Left colon (tissue), 2 donors: ENCODE measurements around the gene MYL7. TPM values are rescaled to one million over a fixed set of nuclear protein-coding genes. Genes with fewer than 3 reads are reported as not detected.
"Not testable (repeated sequence)": the region's sequence is repeated elsewhere in the genome, so short reads cannot be mapped to it uniquely, and the experiment has no call there.

Experiments used
- ATAC-seq: fragments of 200-7000 bp; cut with Tn5 transposase; one replicate; pipeline ENCODE4 v1.9.1; 2020; ENCODE audit warnings: mild to moderate bottlenecking, moderate library complexity
- DNase-seq, 2 donors: peaks; one replicate each; pipeline ENCODE4 v3.0.0-alpha.2; 2020
- intact Hi-C, 2 donors: fragments of 100-400 bp; cut with DNase I in 1 of 2; cut with micrococcal nuclease in 1 of 2; formaldehyde crosslinking; loops; one replicate each; pipeline versions ENCODE4 v1.11.2 to v1.14.0; 2022; cut with DNase I, micrococcal nuclease
- total RNA-seq, 2 donors: library from RNA; stranded (reverse); fragmentation: NEBNext Ultra II Directional; extraction: Animal tissue kit (Norgen Biotek cat#: 25700); gene quantifications; one replicate each; pipeline ENCODE4 v1.2.1, GENCODE V29; 2021
- donor health status: DM: no; HTN: no; CAD: no.
- donor health status: DM: yes; HTN: yes; CAD: no.

Gene MYL7
- total RNA-seq, 2 donors from 2014 or later: not detected

DNA sequence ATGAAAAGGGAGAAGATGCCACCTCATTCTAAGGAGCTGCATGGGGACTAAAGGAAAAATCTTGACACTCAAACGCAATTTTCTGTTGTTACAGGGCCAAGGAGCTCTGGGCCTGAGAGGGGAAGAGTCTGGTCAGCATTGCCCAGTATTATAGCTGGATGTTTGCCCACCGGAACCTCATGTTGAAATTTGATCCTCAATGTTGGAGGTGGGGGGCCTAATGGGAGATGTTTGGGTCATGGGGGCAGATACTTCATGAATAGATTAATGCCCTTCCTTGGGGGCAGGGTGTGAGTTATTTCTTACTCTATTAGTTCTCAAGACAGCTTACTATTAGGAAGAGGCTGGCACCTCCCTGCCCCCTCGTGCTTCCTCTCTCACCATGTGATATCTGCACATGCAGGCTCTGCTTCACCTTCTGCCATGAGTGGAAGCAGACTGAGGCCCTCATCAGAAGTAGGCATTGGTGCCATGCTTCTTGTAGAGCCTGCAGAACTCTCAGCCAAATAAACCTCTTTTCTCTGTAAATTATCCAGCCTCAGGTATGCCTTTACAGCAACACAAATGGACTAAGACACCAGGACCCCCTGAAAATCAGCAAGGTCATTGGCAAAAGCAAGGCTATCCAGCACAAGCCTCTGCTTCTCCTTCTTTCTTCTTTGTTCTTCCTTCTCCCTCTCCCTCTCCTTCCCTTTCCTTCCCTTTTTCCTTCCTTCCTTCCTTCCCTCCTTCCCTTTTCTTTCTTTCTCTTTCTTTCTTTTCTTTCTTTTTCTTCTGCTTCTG is 33.0 kb upstream of the MYL7 start:
- intact Hi-C loops: no loop called here
- ATAC-seq (no peak), DNase-seq (no peak)

DNA sequence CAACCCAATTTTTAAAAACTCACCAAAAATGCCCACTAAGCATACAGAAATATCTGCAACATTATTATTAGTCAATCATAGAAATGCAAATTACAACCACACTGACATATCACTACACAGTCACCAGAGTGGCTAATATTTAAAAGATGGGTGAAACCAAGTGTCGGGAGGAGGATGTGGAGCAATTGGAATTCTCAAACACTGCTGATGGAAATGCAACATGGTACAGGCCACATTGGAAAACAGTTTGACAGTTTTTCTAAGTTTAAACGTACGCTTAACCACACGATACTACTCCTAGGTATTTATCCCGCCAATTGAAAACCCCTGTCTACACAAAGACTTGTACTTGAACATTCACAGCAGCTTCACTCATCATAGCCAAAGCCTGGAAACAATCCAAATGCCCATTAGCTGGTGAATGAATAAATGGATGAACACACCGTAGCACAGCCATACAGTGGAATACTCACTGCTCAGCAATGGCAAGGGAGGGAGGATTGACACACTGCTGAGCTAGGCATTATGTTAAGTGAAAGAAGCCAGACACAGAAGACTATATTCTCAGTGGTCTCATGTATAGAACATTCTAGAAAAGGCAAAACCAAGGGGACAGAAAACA is 31.8 kb upstream of the MYL7 start:
- intact Hi-C loops: no loop called here
- ATAC-seq (no peak), DNase-seq (no peak)

- intact Hi-C loops: no loop called here
- ATAC-seq: no peak
- no peak for DNase-seq
Measured at GRCh38 chr7:44172352-44172751, 31.2 kb upstream of the MYL7 start.

GRCh38 chr7:44171901-44172300 is 30.8 kb upstream of the MYL7 start:
- ATAC-seq, intact Hi-C loops, DNase-seq: not testable (repeated sequence)

- ATAC-seq: no peak
- intact Hi-C loops: no loop called here
- no peak for DNase-seq
Measured at GRCh38 chr7:44167920-44168319, 26.8 kb upstream of the MYL7 start.

DNA sequence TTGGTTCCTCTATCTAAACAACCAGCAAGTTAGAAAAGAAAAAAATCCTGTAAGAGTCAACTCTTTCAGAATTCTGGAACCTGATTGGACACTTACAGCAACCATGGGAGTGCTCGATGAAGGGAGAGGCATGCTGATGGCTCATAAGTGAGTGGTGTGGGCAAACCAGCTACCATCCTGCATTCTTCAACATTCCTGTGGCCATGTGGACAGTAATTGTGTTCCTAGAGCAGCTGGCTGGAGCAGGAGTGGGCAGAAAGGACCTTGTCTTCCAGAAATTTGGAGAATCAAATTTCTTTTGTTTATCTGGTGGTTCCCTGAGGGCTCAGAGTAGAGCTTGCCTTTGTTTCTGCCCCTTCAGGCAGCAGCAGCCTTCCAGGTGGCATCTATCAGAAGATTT is 22.5 kb upstream of the MYL7 start:
- no peak for DNase-seq
- intact Hi-C loops: no loop called here
- ATAC-seq: no peak

DNA sequence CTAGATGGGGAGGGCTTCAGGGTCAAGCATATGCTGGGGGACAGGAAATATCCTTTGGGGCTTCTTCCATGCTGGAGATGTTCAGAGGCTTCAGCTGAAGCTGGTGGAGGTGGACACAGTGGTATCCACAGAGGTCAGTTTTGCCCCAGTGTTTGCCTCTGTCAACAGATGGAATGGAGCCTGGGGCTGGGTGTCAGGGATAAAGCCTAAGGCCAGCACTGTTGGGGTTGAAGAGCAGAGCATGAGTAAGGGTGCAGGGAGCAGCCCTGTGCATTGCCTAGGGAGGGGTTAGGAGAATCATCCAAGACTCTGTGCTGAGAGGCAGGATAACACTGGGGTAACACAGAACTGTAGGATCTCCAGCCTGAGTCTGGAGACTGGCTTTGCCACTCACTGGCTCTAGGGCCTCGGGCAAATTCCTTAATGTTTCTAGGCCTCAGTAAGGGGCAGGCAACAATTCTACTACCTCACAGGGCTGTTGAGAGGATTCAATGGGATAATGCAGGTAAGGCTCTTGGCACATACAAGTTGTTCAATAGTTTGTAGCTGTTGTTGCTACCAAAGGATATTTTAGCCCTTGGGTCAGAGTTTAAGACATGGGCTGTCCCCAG is 21.8 kb upstream of the MYL7 start:
- ATAC-seq (no peak), DNase-seq (no peak)
- intact Hi-C loops: no loop called here

- DNase-seq: no peak
- intact Hi-C loops: no loop called here
- no peak for ATAC-seq
Measured at GRCh38 chr7:44162179-44162578, 21.0 kb upstream of the MYL7 start.

- no peak for DNase-seq
- intact Hi-C loops: no loop called here
- no peak for ATAC-seq
Measured at GRCh38 chr7:44161371-44161770, 20.2 kb upstream of the MYL7 start.

- intact Hi-C loops: no loop called here
- no peak for ATAC-seq
- no peak for DNase-seq
Measured at GRCh38 chr7:44159824-44160630, 18.9 kb upstream of the MYL7 start.

- intact Hi-C loops: no loop called here
- DNase-seq: no peak
Measured at GRCh38 chr7:44158873-44159631, 17.9 kb upstream of the MYL7 start.

GRCh38 chr7:44158096-44158872 is 17.2 kb upstream of the MYL7 start:
- DNase-seq (no peak), ATAC-seq (no peak)
- intact Hi-C loops: no loop called here

More at GRCh38 chr7:44158873-44159631, 17.9 kb upstream of the MYL7 start:
- no peak for ATAC-seq

GRCh38 chr7:44157116-44158080 is 16.3 kb upstream of the MYL7 start:
- DNase-seq (no peak), ATAC-seq (no peak)
- intact Hi-C loops: no loop called here

DNA sequence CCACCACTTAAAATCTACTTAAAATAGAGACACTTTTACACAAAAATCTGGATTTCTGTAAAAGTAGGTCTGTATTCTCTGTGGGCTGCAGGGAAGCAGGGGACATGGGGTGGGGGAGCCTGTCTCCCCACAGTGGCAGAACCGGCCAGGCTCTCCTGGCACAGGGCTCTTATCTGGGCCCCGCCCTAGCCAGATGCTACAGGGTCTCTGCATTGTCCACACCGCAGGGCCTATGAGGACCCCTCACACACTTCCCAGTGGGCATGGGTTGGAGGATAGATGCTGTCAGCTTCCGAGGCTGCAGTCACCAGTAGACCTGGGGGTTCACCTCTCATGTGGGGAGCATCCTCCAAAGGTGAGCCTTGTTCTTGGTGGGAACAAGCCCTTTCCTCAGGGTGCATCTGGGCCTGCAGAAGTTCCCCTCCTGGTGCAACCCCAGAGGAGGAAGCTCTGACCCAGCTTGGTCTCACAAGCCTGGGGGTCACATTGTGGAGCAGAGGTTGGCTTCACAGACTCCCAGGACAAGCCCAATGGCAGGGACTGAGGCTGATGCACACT is 15.4 kb upstream of the MYL7 start:
- intact Hi-C loops: no loop called here

DNA sequence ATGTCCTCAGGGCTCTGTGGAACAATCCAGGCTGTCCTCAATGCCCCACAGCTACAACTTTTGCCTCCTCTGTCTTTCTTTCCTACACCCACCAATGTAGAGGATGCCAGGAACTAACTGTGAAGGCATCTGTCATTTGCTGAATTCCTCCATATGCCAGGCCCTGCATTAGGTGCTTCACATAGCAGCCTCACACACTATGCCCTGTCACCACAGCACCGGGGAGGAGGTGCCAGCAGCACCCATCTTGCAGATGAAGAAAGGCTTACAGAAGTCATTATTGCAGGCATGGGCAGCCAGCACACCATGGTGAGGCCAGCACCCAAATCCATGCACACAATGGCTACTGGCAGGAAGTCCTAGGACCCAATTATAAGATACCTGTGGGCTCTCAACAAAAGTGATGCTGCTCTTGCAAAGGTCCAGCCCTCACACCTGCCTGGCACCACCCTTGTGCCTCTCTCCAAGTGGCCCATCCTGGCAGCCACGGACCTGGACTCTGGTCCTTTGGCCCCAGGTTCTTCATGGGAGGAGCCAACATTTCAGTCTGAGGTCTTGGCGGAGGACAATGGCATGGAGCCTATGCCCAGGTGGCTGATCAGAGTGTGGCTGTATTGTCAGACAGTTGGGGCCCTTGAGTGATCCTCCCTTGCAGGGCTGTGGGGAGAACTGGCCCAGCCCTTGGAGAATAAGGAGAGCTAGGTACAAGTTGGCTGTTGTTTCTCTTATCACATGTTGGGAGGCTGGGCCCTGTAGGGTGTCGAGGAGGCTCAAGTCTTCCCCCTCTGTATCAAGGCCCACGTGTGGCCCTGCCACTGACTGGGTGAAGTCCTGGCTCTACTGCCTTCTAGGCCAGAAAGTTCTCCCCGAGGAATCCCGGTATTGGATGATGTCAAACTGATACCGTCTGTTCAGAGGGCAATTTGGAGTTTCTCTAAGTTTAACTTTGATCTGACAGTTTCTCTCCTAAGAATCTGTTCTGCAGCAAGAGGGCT is 14.4 kb upstream of the MYL7 start:
- ATAC-seq: peak; percentile 43
- intact Hi-C loops: no loop called here
- DNase-seq: no peak

More for the DNA sequence above, 15.4 kb upstream of the MYL7 start:
- ATAC-seq (no peak), DNase-seq (no peak)
